Activated CD4-positive, alpha-beta memory T cell treated with anti-CD3 and anti-CD28 coated beads for 36 hours (primary cell): ENCODE results near the gene ZNF746. TPM values are rescaled to one million over a fixed set of nuclear protein-coding genes. Genes with fewer than 3 reads are reported as not detected.
"Not testable (repeated sequence)": the region's sequence is repeated elsewhere in the genome, so short reads cannot be mapped to it uniquely, and the experiment has no call there.

ENCODE experiments used
- CTCF ChIA-PET: fragments of 350-600 bp; sonication (Branson Sonifier 250); formaldehyde crosslinking; loops from one replicate; lab custom pipeline; 2021; ENCODE audit warnings: antibody characterized with exemption, inconsistent platforms; lab: Charles Lee
- POLR2A ChIA-PET: fragments of 350-600 bp; sonication (Branson Sonifier 250); formaldehyde crosslinking; loops from one replicate; lab custom pipeline; 2021; ENCODE audit warnings: antibody characterized with exemption; lab: Charles Lee
- DNase-seq: peaks from one replicate; pipeline ENCODE4 v3.0.0-alpha.2; 2020
- H3K27ac Mint-ChIP-seq: one replicate; pipeline ENCODE4 v1.8.0; 2021; ENCODE audit warnings: mixed read lengths
- H3K27me3 Mint-ChIP-seq: one replicate; pipeline ENCODE4 v1.8.0; 2021; ENCODE audit warnings: mixed read lengths
- H3K36me3 Mint-ChIP-seq: one replicate; pipeline ENCODE4 v1.8.0; 2021; ENCODE audit warnings: mixed read lengths
- H3K4me1 Mint-ChIP-seq: one replicate; pipeline ENCODE4 v1.8.0; 2021; ENCODE audit warnings: low read depth, mixed read lengths
- H3K4me3 Mint-ChIP-seq: one replicate; pipeline ENCODE4 v1.8.0; 2021; ENCODE audit warnings: mild to moderate bottlenecking, mixed read lengths
- H3K9me3 Mint-ChIP-seq: one replicate; pipeline ENCODE4 v1.8.0; 2021; ENCODE audit warnings: mixed read lengths
- intact Hi-C: fragments of 100-400 bp; cut with micrococcal nuclease; formaldehyde crosslinking; loops from one replicate; pipeline ENCODE4 v1.15.1; 2023
- total RNA-seq, 2 experiments: library from RNA; stranded (reverse); gene quantifications; one replicate each; pipeline ENCODE4 v1.2.3, GENCODE V29; 2021

Gene ZNF746
- total RNA-seq, 2 experiments from 2014 or later = 13.5 to 14.9 TPM

DNA sequence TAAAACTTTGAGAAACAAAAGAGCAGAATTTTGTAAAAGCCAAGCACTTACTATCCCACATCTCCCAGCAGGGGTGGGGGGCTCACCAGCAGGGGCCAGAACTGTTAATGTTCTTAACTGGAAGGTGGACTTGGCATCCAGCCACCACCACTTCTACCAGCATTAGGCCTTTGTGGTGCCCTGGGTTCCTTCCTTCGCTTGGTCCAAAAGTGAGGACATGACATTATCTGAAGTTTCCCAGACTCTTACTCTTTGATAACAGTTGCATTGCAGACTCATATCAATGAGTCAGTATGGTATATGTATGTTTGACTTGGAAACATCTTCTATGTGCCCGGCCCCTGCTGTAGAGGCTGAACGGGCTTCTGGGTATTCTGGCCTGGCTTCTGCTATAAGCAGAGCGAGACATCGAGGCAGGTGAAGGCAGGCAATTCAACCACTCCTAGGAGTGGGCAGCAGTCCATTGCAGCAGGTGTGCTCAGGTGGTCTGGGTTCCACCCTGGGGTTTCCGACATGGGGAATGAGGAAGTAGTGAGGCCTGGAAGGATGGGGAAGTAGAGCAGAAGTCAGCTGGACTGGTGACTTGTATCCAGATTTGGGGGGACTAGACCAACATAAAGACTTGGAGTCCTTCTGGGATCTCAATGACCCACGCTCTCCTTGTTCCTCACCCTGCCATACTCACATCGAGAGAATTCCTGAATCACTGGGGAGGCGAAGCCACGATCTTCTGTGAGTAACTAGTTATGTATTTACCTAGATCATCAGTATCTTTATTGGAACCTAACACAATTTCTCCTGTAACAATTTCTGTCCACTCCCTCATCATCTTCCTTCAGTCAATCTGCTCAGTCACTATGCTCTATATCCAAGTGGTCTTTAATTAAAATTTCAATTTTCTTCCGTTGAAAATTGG lies 40.8 kb downstream of the ZNF746 start:
- H3K9me3 Mint-ChIP-seq = no peaks in the 10 kb centered on the region
- H3K36me3 Mint-ChIP-seq = peaks cover 9% of the 10 kb centered on the region
- POLR2A ChIA-PET = no interaction called here
- H3K4me3 Mint-ChIP-seq = no peak overlapping the region
- H3K27me3 Mint-ChIP-seq = no peaks in the 10 kb centered on the region
- intact Hi-C loops = no loop called here
- peaks cover 19% of the 10 kb centered on the region for H3K4me1 Mint-ChIP-seq
- no peak for DNase-seq
- no peak overlapping the region for H3K27ac Mint-ChIP-seq
- CTCF ChIA-PET = interaction anchor here (0.5 to 1.7 kb wide), 2 partner anchors 58 to 285 kb away, joined by 3 read pairs; no protein-coding TSS in a partner anchor

DNA sequence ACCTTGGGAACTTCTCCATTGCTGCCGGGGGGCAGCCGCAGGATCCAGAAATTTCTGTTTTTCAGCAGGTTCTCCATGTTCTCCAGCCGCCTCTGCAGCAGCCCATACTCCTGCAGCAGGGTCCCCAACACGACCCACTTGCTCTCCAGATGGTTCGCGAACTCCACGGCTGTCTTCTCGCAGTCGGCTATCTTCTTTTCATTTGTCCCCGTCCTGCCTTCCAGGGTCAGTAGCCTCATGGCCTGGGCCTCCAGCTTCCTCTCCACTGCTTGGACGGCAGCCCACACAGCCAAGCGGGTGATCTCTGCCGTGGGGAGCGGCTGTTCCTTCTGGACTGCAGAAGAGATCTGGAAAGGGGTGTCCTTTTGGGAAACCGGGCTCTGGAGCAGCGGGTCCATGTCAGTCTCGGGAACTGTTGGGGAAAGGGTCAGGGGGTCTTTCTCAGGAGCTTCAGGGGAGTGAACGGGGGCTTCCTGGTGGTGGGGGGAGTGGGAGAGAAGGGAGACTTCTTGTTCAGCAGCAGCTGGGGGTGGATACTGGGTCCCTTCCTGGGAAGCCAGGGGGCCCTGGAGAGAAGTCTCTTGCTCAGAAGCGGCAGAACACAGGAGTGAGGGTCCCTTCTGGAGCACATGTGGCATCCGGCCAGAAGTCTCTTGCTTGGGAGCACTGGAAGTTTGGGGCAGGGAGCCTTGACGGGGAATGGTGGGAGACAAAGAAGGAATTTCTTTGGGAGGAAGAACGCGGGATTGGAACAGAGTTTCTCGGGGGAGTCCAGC lies 42.2 kb downstream of the ZNF746 start:
- intact Hi-C loops = no loop called here
- Mint-ChIP-seq H3K4me3 (no peak overlapping the region), H3K36me3 (peaks cover 16% of the 10 kb centered on the region), H3K27ac (no peak overlapping the region), H3K9me3 (no peaks in the 10 kb centered on the region), H3K27me3 (no peaks in the 10 kb centered on the region), H3K4me1 (peaks cover 11% of the 10 kb centered on the region)
- ChIA-PET CTCF (interaction anchor here (1.7 kb wide), 1 partner anchor 286 kb away, joined by 3 read pairs; no protein-coding TSS in a partner anchor), POLR2A (no interaction called here)
- no peak for DNase-seq

DNA sequence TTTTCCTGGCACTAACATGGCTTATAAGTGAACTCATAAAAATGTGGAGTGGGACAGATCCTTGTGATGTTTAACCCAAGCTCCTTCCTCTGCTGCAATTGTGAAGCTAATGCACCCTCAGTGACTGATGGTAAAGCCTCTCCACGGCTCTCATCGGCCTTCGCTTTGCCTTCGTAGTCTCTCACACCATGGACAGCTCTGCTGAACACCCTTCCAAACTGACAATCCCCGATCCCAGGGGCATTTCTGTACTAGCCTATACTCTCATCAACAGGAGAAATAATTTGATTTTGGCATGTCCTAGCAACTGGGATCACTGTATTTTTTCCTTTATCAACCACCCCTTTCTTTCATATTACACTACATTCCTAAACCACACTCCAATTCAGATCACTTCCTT lies 42.9 kb downstream of the ZNF746 start:
- Mint-ChIP-seq H3K36me3 (peaks cover 16% of the 10 kb centered on the region), H3K4me1 (peaks cover 11% of the 10 kb centered on the region), H3K4me3 (no peak overlapping the region), H3K27ac (no peak overlapping the region), H3K9me3 (no peaks in the 10 kb centered on the region), H3K27me3 (no peaks in the 10 kb centered on the region)
- POLR2A ChIA-PET = no interaction called here
- intact Hi-C loops = no loop called here
- no peak for DNase-seq
- CTCF ChIA-PET = interaction anchor here (0.8 to 1.7 kb wide), 2 partner anchors 145 to 287 kb away, joined by 3 read pairs; no protein-coding TSS in a partner anchor

DNA sequence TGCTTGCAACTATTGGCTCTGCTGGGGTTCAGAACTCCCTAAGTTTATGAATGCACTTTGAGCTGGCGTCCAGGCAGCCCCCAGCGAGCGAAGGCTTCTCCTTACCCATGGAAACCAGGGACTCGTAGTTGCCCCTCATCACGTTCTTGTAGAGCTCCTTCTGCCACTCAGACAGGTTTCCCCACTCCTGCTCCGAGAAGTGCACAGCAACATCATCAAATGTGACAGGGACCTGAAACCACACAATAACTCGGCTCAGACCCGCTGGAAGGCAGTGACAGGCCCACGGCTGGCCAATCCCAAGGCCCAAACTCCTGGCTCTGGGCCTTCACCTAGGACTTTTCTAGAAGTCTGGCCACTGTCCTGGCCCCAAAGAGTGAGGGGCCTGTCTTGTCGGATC lies 43.6 kb downstream of the ZNF746 start:
- no peaks in the 10 kb centered on the region for H3K27me3 Mint-ChIP-seq
- no peak overlapping the region for H3K4me3 Mint-ChIP-seq
- no peak for DNase-seq
- H3K9me3 Mint-ChIP-seq = no peaks in the 10 kb centered on the region
- peaks cover 9% of the 10 kb centered on the region for H3K4me1 Mint-ChIP-seq
- ChIA-PET POLR2A (no interaction called here), CTCF (interaction anchor here (0.8 kb wide), 1 partner anchor 144 kb away, joined by 3 read pairs; no protein-coding TSS in a partner anchor)
- intact Hi-C loops = no loop called here
- H3K27ac Mint-ChIP-seq = no peak overlapping the region
- H3K36me3 Mint-ChIP-seq = peaks cover 21% of the 10 kb centered on the region

DNA sequence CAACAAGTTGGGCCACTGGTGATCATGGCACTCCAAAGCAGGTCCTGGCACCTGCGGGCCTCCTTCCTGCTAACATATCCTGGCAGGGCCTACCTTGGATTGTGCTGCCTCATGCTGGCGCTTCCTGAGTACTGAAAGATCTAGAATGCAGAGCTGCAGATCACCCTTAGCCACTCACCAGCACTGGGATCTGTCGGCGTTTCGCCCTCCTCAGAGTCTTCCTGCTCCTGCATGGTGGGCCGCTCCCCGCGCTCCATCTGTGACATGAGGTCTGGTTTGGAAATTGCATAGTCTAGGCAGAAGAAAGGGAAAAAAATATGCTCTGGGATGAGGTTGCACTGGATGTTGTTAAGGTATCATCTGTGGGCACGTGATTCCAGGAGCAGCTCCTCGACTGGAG lies 46.8 kb downstream of the ZNF746 start:
- ChIA-PET POLR2A (no interaction called here), CTCF (no interaction called here)
- intact Hi-C loops = no loop called here
- H3K4me1 Mint-ChIP-seq = no peaks in the 10 kb centered on the region
- no peak overlapping the region for H3K4me3 Mint-ChIP-seq
- no peaks in the 10 kb centered on the region for H3K27me3 Mint-ChIP-seq
- H3K9me3 Mint-ChIP-seq = no peaks in the 10 kb centered on the region
- no peak overlapping the region for H3K27ac Mint-ChIP-seq
- DNase-seq = no peak
- peaks cover 31% of the 10 kb centered on the region for H3K36me3 Mint-ChIP-seq

DNA sequence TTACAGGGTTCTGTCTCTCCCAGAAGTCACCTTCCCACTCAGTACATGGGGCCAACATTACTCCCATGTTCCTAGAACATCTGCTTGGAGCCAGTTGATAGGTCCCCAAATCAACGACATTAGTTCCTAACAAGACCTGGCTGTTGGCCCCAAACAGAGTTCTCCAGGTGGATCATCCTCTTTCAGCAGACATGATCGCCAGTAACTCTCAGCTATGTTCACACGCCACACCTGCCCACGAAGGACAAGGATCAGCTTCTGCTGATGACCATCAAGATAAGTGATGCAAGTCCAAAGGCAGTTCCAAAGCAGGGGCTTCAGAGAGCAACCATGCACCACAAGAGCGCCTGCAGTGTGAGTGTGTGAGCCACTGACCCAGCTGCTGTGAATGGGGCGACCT lies 47.7 kb downstream of the ZNF746 start:
- ChIA-PET POLR2A (no interaction called here), CTCF (no interaction called here)
- no peaks in the 10 kb centered on the region for H3K27me3 Mint-ChIP-seq
- intact Hi-C loops = no loop called here
- no peak overlapping the region for H3K27ac Mint-ChIP-seq
- no peak for DNase-seq
- H3K4me1 Mint-ChIP-seq = no peaks in the 10 kb centered on the region
- H3K4me3 Mint-ChIP-seq = no peak overlapping the region
- H3K9me3 Mint-ChIP-seq = no peaks in the 10 kb centered on the region
- peaks cover 32% of the 10 kb centered on the region for H3K36me3 Mint-ChIP-seq

DNA sequence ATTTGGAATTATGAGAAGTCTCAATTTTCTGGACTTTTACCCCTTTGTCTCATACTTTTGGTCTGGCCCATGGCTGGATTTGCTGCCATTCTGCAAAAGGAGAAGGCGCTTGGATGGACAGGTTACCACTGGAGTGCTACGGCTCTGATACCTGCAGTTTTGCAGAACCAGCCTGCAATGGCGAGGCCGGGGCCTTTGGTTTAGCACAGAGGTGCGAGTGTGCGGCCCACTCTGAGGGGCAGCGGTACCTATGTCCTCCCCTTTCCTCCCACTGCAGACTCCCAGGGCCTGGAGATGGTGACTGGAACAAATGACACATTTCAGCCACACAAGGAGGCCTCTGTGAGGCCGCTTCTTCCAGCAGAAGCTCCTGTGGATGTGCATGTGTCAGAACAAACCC lies 48.6 kb downstream of the ZNF746 start:
- intact Hi-C loops = no loop called here
- CTCF ChIA-PET = no interaction called here
- DNase-seq = no peak
- POLR2A ChIA-PET = no interaction called here
- Mint-ChIP-seq H3K9me3 (no peaks in the 10 kb centered on the region), H3K36me3 (peaks cover 31% of the 10 kb centered on the region), H3K4me1 (no peaks in the 10 kb centered on the region), H3K27me3 (no peaks in the 10 kb centered on the region), H3K4me3 (no peak overlapping the region), H3K27ac (no peak overlapping the region)

DNA sequence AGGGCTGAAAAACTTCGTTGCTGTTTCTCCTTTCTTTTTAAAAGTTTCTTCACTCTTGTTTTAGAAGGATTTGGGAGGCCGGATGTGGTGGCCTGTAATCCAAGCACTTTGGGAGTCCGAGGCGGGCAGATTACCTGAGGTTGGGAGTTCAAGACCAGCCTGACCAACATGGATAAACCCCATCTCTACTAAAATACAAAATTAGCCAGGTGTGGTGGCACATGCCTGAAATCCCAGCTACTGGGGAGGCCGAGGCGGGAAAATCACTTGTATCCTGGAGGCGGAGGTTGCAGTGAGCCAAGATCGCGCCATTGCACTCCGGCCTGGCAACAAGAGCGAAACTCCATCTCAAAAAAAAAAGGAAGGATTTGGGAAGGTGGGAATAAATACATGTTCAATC lies 51.6 kb downstream of the ZNF746 start:
- H3K9me3 Mint-ChIP-seq, H3K4me3 Mint-ChIP-seq, POLR2A ChIA-PET, H3K4me1 Mint-ChIP-seq, H3K27me3 Mint-ChIP-seq, DNase-seq, intact Hi-C loops, H3K27ac Mint-ChIP-seq: not testable (repeated sequence)
- H3K36me3 Mint-ChIP-seq = peaks cover 25% of the 10 kb centered on the region
- CTCF ChIA-PET = interaction anchor here (1.6 kb wide), 1 partner anchor 23 kb away, joined by 4 read pairs; no protein-coding TSS in a partner anchor

DNA sequence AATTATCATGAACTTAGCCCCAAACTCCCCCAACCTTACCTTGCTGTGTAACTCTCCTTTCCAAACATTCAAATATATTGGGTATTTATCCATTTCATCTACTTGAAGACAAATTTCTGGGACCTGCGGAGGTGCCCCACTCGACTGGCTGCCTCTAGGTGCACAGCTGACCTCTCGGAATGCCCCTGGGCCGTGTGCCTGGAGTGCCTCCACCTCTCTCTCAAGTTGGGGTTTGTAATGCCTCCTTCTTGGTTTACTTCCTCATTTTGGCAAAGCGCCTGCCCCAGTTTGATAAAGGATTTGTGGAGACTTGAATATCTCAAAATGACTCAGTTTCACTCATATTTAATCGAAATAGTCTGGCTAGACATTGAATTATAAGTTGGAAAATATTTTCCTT lies 53.3 kb downstream of the ZNF746 start:
- H3K27ac Mint-ChIP-seq = no peak overlapping the region
- ChIA-PET CTCF (no interaction called here), POLR2A (no interaction called here)
- intact Hi-C loops = no loop called here
- H3K36me3 Mint-ChIP-seq = peaks cover 15% of the 10 kb centered on the region
- no peaks in the 10 kb centered on the region for H3K27me3 Mint-ChIP-seq
- H3K4me1 Mint-ChIP-seq = peaks cover 13% of the 10 kb centered on the region
- H3K9me3 Mint-ChIP-seq = no peaks in the 10 kb centered on the region
- no peak for DNase-seq
- no peak overlapping the region for H3K4me3 Mint-ChIP-seq

DNA sequence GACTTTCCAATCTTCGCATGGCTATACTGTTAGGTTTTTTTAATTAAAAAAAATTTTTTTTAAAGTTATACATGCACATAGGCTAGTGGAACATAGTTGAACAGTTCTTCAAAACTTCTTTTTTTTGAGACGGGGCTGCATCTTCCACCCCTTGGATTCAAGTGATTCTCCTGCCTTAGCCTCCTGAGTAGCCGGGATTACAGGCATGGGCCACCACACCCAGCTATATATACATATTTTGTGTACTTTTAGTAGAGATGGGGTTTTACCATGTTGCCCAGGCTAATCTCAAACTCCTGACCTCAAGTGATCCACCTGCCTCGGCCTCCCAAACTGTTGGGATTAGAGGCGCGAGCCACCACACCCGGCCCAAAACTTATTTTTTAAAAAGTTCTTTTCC lies 54.1 kb downstream of the ZNF746 start:
- Mint-ChIP-seq H3K27ac (no peak overlapping the region), H3K9me3 (no peaks in the 10 kb centered on the region), H3K4me1 (peaks cover 13% of the 10 kb centered on the region), H3K27me3 (no peaks in the 10 kb centered on the region), H3K4me3 (no peak overlapping the region), H3K36me3 (peaks cover 14% of the 10 kb centered on the region)
- ChIA-PET CTCF (no interaction called here), POLR2A (no interaction called here)
- DNase-seq = no peak
- intact Hi-C loops = no loop called here

DNA sequence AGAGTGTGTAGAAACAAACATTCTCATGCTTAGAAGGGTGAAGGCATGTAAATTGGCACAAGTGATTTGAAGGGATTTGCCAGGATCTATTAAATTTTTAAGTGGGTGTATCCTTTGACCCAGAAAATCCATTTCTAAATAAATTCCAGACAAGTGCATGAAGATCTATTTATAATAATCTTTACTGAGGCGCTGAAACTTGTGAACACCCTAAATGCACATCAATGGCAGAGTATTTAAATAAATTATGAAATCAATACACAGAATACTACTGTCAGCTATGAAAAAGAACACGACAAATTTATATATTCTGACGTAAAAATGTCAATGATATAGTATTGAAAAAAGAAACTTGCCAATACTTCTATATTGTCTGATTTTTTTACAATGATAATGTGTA lies 54.7 kb downstream of the ZNF746 start:
- DNase-seq = no peak
- Mint-ChIP-seq H3K27ac (no peak overlapping the region), H3K4me3 (no peak overlapping the region), H3K27me3 (no peaks in the 10 kb centered on the region), H3K4me1 (peaks cover 13% of the 10 kb centered on the region), H3K9me3 (no peaks in the 10 kb centered on the region), H3K36me3 (peaks cover 14% of the 10 kb centered on the region)
- ChIA-PET CTCF (no interaction called here), POLR2A (no interaction called here)
- intact Hi-C loops = no loop called here

DNA sequence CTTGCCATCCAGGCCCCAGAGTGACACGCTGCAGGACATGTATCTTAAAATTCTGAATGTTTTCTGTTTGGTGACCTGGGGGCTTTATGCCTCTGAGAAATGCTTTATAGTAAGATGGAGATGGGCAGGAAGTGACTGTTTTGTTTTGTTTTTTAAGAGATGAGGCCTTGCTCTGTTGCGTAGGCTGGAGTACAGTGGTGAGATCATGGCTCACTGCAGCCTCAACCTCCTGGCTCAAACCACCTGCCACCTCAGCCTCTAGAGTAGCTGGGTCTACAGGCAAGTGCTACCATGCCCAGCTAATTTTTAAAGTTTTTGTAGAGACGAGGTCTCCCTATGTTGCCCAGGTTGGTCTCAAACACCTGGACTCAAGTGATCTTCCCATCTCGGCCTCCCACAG lies 57.4 kb downstream of the ZNF746 start:
- POLR2A ChIA-PET = no interaction called here
- H3K36me3 Mint-ChIP-seq = peaks cover 8% of the 10 kb centered on the region

More for the DNA sequence above, 57.4 kb downstream of the ZNF746 start:
- Mint-ChIP-seq H3K9me3 (no peaks in the 10 kb centered on the region), H3K4me1 (peaks cover 13% of the 10 kb centered on the region), H3K4me3 (no peak overlapping the region), H3K27ac (peak overlapping the region; percentile 59), H3K27me3 (no peaks in the 10 kb centered on the region)
- peak; percentile 56 for DNase-seq
- intact Hi-C loops = no loop called here
- CTCF ChIA-PET = interaction anchor here (0.9 to 1.4 kb wide), 5 partner anchors 17 to 435 kb away, joined by 3 to 4 read pairs (median 3); partner anchors contain the start of gene ZNF282
